ENCODE results near the gene PHLDA3.

DNA sequence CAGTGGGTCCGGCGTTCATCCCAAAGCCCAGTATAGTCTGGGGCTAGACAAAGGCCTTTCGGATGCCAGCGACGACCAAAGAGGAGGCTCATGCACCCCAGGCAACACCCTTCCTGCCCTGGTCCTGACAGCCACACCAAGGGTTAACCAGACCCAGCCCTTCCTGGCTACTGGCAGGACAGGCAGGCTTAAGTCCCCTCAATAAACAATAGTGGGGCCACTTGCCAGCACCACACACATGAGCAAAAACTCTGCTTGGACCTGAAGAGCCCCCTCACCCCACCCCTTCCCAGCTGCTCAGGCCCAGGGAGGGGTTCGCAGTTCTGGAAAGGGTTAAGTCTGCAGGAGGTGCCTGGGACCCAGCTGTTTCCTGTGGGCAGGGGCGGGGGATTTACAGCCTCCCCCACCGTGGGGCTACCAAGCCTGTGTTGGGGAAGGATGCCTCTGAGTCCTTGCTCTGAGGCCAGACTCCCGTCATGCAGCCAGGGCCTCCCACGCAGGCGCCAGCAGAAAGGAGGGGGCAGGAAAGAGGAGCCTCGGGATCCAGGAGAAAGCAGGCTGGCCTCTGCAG lies 18.2 kb downstream of the PHLDA3 start:
- TF ChIP-seq POLR2A (IDR thresholded peaks at IDR 0.05): no peak
- TF ChIP-seq, protein P1, sequence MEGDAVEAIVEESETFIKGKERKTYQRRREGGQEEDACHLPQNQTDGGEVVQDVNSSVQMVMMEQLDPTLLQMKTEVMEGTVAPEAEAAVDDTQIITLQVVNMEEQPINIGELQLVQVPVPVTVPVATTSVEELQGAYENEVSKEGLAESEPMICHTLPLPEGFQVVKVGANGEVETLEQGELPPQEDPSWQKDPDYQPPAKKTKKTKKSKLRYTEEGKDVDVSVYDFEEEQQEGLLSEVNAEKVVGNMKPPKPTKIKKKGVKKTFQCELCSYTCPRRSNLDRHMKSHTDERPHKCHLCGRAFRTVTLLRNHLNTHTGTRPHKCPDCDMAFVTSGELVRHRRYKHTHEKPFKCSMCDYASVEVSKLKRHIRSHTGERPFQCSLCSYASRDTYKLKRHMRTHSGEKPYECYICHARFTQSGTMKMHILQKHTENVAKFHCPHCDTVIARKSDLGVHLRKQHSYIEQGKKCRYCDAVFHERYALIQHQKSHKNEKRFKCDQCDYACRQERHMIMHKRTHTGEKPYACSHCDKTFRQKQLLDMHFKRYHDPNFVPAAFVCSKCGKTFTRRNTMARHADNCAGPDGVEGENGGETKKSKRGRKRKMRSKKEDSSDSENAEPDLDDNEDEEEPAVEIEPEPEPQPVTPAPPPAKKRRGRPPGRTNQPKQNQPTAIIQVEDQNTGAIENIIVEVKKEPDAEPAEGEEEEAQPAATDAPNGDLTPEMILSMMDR (IDR thresholded peaks at IDR 0.05): no peak
